PC-9 (cell line): Measurements from ENCODE around the gene RYR2.

Source experiments
- EZH2 ChIP-seq: fragments of 200-600 bp; sonication (generic); IDR thresholded peaks from 2 replicates; pipeline ENCODE4 v1.8.0; 2017; ENCODE audit warnings: antibody characterized with exemption, low read depth
- TF ChIP-seq, protein P1 (sequence below): fragments of 200-600 bp; sonication (generic); conservative IDR thresholded peaks from 2 replicates; pipeline ENCODE4 v1.6.1; 2017; ENCODE audit warnings: mixed run types, antibody characterized with exemption, mild to moderate bottlenecking, moderate library complexity

- TF ChIP-seq EZH2 = no peak
- TF ChIP-seq, protein P1, sequence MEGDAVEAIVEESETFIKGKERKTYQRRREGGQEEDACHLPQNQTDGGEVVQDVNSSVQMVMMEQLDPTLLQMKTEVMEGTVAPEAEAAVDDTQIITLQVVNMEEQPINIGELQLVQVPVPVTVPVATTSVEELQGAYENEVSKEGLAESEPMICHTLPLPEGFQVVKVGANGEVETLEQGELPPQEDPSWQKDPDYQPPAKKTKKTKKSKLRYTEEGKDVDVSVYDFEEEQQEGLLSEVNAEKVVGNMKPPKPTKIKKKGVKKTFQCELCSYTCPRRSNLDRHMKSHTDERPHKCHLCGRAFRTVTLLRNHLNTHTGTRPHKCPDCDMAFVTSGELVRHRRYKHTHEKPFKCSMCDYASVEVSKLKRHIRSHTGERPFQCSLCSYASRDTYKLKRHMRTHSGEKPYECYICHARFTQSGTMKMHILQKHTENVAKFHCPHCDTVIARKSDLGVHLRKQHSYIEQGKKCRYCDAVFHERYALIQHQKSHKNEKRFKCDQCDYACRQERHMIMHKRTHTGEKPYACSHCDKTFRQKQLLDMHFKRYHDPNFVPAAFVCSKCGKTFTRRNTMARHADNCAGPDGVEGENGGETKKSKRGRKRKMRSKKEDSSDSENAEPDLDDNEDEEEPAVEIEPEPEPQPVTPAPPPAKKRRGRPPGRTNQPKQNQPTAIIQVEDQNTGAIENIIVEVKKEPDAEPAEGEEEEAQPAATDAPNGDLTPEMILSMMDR = no peak
Measured at GRCh38 chr1:237062976-237063375, 21.0 kb downstream of the RYR2 start.
